Chondrocyte (in vitro differentiated cells): ENCODE measurements around the gene RIMBP2. TPM values are rescaled to one million over a fixed set of nuclear protein-coding genes. Genes with fewer than 3 reads are reported as not detected.

ENCODE experiments used
- DNase-seq: peaks from one replicate; pipeline ENCODE4 v3.0.0; 2021; ENCODE audit warnings: mixed read lengths, low spot score
- H3K27ac Mint-ChIP-seq: one replicate; pipeline ENCODE4 v1.8.0; 2021; ENCODE audit warnings: mild to moderate bottlenecking, moderate library complexity, mixed read lengths; ENCODE audit not compliant: unreplicated experiment
- H3K27me3 Mint-ChIP-seq: 2 replicates; pipeline ENCODE4 v1.8.0; 2021; ENCODE audit warnings: low read depth, mixed read lengths
- H3K36me3 Mint-ChIP-seq: 2 replicates; pipeline ENCODE4 v1.8.0; 2021; ENCODE audit warnings: low read depth, mixed read lengths
- H3K4me1 Mint-ChIP-seq: 2 replicates; pipeline ENCODE4 v1.8.0; 2021; ENCODE audit warnings: low read depth, mild to moderate bottlenecking, mixed read lengths
- H3K4me3 Mint-ChIP-seq: one replicate; pipeline ENCODE4 v1.8.0; 2021; ENCODE audit warnings: mild to moderate bottlenecking, moderate library complexity, mixed read lengths; ENCODE audit not compliant: unreplicated experiment
- H3K9me3 Mint-ChIP-seq: 2 replicates; pipeline ENCODE4 v1.8.0; 2021; ENCODE audit warnings: low read depth, mixed read lengths
- long read RNA-seq: library from polyadenylated mRNA; stranded (forward); transcript quantifications from one replicate; pipeline ENCODE4 v2.0.0, GENCODE V29; 2021
- total RNA-seq: library from RNA; stranded (reverse); gene quantifications from 3 replicates; pipeline ENCODE4 v1.2.1, GENCODE V29; 2021
- TF ChIP-seq, protein P1 (sequence below): fragments of 200-600 bp; sonication (generic); IDR thresholded peaks from 2 replicates; pipeline ENCODE4 v1.5.0; 2021; ENCODE audit warnings: antibody characterized with exemption, mild to moderate bottlenecking, moderate library complexity

The RIMBP2 gene, protein sequence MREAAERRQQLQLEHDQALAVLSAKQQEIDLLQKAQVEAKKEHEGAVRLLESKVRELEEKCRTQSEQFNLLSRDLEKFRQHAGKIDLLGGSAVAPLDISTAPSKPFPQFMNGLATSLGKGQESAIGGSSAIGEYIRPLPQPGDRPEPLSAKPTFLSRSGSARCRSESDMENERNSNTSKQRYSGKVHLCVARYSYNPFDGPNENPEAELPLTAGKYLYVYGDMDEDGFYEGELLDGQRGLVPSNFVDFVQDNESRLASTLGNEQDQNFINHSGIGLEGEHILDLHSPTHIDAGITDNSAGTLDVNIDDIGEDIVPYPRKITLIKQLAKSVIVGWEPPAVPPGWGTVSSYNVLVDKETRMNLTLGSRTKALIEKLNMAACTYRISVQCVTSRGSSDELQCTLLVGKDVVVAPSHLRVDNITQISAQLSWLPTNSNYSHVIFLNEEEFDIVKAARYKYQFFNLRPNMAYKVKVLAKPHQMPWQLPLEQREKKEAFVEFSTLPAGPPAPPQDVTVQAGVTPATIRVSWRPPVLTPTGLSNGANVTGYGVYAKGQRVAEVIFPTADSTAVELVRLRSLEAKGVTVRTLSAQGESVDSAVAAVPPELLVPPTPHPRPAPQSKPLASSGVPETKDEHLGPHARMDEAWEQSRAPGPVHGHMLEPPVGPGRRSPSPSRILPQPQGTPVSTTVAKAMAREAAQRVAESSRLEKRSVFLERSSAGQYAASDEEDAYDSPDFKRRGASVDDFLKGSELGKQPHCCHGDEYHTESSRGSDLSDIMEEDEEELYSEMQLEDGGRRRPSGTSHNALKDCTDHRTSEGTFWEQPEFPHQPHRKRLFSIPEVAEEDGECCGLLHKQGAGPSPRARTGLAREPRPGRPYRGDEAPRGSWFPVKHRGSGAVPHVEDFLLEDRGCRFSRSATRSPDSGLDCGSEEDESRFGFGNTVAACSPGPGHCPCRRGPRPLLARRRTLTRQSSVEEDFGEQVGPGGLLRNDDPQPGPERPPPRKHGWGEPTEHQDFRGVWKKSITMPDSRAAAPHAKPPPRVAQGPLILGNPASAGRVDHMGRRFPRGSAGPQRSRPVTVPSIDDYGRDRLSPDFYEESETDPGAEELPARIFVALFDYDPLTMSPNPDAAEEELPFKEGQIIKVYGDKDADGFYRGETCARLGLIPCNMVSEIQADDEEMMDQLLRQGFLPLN (N-terminal part only)
- total RNA-seq, result 0.18 to 0.92 TPM (median 0.30 TPM) in 3 replicates
- long read RNA-seq, result 0 reads

DNA sequence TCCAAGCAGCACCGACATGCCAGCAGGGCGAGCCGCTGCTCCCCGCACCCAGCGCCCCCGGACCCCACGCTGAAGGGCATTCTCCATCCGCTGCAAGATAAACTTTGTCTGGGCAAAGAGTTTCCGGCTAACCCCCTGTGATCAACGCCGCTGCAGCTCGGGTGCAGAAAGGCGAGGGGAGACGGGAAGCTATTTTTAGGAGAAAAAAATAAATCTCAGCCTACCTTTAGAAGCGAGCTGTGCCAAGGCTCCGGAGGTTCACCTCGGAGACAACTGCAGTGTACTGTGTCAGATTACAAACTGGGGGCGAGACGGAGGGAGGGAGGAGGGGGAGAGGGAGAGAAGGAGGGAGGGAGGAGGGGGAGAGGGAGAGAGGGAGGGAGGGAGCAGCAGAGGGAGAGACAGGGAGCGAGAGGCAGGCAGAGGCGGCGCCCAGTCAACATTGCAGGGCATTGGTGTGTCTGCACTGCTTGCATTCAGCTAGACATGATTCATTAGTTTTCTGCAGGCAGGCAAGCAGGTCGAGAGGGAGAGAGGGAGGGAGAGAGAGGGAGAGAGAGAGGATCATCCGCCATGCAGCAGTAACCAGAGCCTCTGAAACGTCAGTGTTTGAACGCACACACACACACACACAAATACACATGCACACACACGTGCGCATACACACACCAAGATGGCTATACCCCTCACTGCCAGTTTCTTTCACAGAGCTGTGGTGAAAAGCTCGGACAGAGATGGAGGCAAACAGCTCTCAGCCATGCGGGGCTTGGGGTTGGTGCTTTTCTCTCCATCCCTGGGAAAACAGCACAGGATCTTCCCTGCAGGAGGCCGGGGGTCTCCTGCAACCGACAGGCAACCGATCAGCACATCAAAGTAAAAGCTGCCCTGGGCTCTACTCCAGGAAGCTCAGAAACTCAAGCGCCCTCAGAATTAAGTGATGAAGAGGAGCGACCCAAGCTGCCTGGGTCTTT, at the start of gene RIMBP2:
Gene RIMBP2 (minus strand): TSS at position 302 of the 971 bp plus-strand sequence. CDS start 237,286 bp downstream, outside the sequence.
- peak within 1 kb of the TSS; percentile 76 for H3K4me3 Mint-ChIP-seq
- peak within 1 kb of the TSS; percentile 57 for H3K27ac Mint-ChIP-seq
- H3K27me3 Mint-ChIP-seq, result peaks cover 46% of the 10 kb centered on the region
- no peaks in the 10 kb centered on the region for H3K9me3 Mint-ChIP-seq
- no peaks in the 10 kb centered on the region for H3K36me3 Mint-ChIP-seq
- TF ChIP-seq, protein P1, sequence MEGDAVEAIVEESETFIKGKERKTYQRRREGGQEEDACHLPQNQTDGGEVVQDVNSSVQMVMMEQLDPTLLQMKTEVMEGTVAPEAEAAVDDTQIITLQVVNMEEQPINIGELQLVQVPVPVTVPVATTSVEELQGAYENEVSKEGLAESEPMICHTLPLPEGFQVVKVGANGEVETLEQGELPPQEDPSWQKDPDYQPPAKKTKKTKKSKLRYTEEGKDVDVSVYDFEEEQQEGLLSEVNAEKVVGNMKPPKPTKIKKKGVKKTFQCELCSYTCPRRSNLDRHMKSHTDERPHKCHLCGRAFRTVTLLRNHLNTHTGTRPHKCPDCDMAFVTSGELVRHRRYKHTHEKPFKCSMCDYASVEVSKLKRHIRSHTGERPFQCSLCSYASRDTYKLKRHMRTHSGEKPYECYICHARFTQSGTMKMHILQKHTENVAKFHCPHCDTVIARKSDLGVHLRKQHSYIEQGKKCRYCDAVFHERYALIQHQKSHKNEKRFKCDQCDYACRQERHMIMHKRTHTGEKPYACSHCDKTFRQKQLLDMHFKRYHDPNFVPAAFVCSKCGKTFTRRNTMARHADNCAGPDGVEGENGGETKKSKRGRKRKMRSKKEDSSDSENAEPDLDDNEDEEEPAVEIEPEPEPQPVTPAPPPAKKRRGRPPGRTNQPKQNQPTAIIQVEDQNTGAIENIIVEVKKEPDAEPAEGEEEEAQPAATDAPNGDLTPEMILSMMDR, result no peak
- peaks cover 21% of the 10 kb centered on the region for H3K4me1 Mint-ChIP-seq
- DNase-seq, result no peak

- TF ChIP-seq, protein P1, result no peak
- Mint-ChIP-seq H3K4me3 (no peak overlapping the region), H3K27me3 (peaks cover 4% of the 10 kb centered on the region), H3K4me1 (no peaks in the 10 kb centered on the region), H3K9me3 (no peaks in the 10 kb centered on the region), H3K27ac (no peak overlapping the region), H3K36me3 (no peaks in the 10 kb centered on the region)
- DNase-seq, result no peak
These were observed 49.1 kb upstream of the RIMBP2 start for GRCh38 chr12:130765186-130765659.

DNA sequence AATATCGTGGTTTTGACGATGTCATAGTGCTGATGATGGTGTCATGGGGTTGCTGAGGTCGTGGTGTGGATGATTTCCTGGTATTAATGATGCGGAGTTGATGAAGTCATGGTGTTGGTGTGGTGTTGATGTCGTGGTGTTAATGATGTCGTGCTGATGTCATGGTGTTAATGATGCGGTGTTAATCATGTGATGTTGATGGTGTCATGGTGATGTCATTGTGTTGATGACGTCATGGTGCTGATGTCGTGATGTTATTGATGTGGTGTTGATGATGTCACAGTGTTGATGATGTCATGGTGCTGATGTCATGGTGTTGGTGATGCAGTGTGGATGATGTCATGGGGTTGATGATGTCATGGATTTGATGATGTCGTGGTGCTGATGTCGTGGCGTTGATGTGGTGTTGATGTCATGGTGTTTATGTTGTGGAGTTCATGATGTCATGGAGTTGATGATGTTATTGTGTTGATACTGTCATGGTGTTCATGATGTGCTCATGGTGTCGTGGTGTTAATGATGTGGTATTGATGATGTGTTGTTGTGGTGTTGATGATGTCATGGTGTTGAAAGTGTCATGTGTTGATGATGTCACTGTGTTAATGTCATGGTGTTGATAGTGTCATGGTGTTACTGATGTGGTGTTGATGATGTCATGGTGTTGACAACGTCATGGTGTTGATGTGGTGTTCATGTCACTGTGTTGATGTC, 48.5 kb upstream of the RIMBP2 start:
- TF ChIP-seq, protein P1, result no peak
- H3K9me3 Mint-ChIP-seq, result no peaks in the 10 kb centered on the region
- H3K4me3 Mint-ChIP-seq, result no peak overlapping the region
- no peaks in the 10 kb centered on the region for H3K4me1 Mint-ChIP-seq
- H3K27me3 Mint-ChIP-seq, result peaks cover 4% of the 10 kb centered on the region
- H3K36me3 Mint-ChIP-seq, result no peaks in the 10 kb centered on the region
- no peak overlapping the region for H3K27ac Mint-ChIP-seq
- DNase-seq, result no peak

- no peak for DNase-seq
- Mint-ChIP-seq H3K4me3 (no peak overlapping the region), H3K9me3 (no peaks in the 10 kb centered on the region), H3K4me1 (no peaks in the 10 kb centered on the region), H3K36me3 (no peaks in the 10 kb centered on the region), H3K27me3 (peaks cover 4% of the 10 kb centered on the region), H3K27ac (no peak overlapping the region)
- TF ChIP-seq, protein P1, result no peak
These were observed 48.0 kb upstream of the RIMBP2 start for GRCh38 chr12:130764073-130764472.
